ENCODE data around the gene ASB1. TPM values are rescaled to one million over a fixed set of nuclear protein-coding genes. Genes with fewer than 3 reads are reported as not detected.

Gene ASB1
- polyA plus RNA-seq, 4 donors: 29.1 to 33.7 (median 30.4) TPM

DNA sequence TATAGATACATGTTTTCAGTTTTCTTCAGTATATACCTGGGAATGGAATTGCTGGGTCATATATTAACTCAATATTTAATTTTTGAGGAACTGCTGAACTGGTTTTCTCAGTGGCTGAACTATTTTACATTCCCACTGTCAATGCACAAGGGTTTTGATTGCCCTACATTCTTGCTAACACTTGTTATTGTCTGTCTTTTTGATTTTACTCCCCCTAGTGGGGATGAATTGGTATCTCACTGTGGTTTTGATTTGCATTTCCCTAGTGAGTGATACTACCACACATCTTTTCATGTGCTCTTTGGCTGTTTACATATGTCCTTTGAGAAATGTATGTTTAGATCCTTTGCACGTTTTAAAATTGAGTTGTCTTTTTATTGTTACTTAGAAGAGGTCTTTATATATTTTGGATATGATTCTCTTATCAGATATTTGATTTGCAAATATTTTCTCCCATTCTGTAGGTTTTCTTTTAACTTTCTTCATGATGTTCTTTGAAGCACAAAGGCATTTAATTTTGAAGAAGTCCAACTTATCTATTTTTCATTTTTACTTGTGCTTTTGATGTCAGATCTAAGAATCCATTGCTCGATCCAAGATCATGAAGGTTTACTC lies 36.2 kb downstream of the ASB1 start:
- no peak for DNase-seq (ENCODE audit: low read depth in 4 of 4, low spot score in 2 of 4)

DNA sequence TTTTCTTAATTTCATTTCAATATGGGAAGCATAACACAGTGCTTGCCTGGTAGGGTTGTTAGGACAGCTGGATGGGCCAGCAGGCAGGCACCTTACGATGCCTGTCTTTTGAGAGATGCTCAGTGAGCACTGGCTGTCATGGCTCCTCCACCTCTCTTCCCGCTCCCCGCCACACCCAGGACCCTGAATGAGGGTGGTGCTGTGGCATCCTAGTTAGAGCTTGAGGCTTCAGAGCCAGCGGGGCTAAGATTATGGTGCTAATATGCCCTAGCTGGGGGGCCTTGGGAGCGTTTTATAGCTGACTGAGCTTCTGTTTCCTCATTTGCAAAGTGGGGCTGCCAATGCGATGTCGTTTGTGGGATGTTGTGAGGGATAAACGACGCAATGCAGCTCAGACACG lies 37.7 kb downstream of the ASB1 start:
- no peak for DNase-seq (ENCODE audit: low read depth in 4 of 4, low spot score in 2 of 4)

DNA sequence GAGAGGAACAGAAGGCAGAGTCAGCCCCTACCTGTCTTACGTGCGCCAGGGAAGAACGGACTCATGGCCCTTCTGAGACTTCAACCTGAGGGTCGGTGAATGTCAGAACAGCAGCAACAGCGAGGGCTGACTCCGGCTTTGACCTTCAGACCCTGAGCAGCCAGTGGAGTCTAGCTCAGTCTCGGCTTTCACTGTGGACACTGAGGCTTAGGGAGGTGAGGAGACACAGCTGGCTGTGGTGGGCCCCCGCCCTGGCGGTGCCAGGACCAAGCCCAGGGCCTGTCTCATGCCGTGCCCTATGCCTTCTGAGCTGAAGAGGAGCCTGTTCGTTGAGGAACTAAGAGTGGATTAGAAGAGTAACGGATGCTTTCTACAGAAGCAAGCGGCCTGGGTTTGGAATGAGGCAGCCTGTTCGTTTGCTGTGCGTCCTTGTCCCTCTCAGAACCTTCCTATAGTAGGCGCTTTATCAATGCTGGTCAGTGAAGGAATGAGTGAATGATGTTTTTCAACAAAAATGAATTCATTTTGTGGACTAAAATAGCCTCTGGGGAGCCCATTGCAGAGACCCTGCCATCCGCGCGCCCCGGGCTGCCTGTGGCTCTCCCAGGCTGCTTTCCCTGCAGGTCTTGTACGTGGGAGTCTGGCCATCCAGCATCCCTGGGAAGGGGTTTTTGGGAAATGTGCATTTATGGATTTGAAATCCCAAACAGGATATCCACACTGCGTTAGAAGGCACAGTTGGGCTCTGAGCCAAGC lies 38.9 kb downstream of the ASB1 start:
- DNase-seq (ENCODE audit: low read depth in 4 of 4, low spot score in 2 of 4): no peak

DNA sequence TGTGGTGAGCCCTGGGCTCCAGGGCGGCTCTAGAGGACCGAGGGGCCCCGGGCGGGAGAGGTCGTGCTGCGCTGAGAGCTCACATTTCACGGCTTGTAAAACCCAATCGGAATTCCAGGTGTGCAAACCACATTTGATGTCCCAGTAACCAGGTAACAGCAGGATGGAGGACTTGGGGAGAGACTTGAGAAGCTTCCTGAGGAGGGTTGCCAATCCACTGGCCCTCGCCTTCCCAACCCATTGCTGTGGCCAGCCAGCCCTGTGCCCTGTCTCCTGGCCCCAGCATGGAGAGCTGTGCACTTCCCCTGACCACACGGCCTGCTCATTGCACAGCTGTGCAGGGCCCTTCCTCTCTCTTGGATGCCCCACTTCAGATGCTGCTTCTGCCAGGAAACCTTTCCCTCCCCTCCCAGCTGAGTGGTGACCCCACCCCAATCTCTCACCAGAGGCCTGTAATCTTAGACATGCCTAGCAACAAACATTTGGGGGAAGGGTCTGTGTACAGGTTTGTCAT lies 39.6 kb downstream of the ASB1 start:
- DNase-seq (ENCODE audit: low read depth in 4 of 4, low spot score in 2 of 4): peak in 2 of 4 donors; percentile 16 to 41

DNA sequence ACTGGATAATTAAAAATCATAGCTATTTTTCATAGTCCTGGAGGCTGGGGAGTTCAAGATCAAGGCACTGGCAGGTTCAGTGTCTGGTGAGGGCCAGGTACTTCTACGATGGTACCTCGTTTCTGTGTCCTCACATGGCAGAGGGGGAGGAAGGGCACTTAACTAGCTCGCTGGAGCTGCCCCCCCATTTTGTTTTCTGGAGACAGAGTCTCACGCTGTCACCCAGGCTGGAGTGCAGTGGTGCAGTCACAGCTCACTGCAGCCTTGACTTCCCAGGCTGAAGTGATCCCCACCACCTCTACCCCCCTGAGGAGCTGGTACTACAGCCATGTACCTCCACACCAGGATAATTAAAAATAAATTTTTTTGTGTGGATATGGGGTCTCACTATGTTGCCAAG lies 40.3 kb downstream of the ASB1 start:
- DNase-seq (ENCODE audit: low read depth in 4 of 4, low spot score in 2 of 4): no peak

DNA sequence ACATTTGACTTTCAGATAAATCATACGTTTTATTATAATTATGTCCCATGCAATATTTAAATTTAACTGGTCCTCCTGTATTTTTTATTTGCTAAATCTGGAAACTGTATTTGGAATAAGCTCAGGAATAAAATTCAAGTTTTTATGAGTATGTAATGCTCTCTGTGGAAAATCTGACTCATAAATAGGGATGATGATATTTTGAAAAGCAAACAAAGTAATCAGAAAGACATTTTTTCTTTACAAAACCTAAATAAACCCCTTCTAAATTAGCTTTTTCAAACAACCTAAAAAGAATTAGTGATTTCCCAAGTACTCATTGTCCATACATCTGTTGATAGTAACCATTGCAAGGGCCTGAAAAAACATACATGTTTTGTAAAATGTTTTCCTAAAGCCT lies 41.1 kb downstream of the ASB1 start:
- no peak for DNase-seq (ENCODE audit: low read depth in 4 of 4, low spot score in 2 of 4)

DNA sequence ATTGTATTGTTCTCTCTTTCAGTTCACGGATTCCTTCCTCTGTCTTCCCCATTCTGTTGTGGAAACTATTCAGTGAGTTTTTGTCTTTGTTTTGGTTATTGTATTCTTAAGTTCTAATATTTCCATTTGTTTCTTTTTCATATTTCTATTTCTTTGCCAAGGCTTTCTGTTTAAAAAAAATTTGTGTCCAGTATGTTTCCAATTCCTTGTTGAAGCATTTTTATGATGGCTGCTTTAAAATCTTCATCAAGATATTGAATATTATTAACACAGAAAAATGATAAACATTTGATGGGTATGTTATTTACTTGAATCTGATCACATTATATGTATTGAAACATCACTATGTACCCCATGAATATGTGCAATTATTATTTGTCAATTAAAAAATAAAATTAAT lies 42.4 kb downstream of the ASB1 start:
- no peak for DNase-seq (ENCODE audit: low read depth in 4 of 4, low spot score in 2 of 4)

DNA sequence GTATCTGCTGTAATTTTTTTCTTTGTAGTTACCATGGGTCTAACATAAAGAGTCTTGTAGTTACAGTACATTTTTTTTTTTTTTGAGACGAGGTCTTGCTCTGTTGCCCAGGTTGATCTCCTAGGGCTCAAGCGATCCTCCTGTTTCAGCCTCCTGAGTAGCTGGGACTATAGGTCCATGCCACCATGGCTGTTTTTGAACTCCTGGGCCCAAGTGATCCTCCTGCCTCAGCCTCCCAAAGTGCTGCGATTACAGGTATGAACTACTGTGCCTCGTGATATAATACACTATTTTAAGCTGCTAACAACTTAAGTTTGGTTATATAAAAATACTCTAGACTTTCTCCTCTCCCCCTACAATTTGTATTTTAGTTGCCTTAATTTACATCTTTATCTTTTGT lies 46.3 kb downstream of the ASB1 start:
- no peak for DNase-seq (ENCODE audit: low read depth in 4 of 4, low spot score in 2 of 4)

DNA sequence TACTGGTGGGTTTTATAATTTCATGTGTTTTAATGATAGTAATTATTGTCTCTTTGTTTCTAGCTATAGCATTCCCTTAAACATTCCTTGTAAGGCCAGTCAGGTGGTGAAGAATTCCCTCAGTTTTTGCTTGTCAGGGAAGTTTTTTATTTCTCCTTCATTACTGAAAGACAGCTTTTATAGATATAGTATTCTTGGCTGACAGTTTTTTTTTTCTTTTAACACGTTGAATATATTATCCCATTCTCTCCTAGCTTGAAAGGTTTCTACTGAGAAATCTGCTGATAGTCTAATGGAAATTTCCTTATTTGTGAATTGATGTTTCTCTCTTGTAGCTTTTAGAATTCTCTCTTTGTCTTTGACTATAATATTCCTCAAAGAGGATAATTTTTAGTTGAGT lies 46.8 kb downstream of the ASB1 start:
- DNase-seq (ENCODE audit: low read depth in 4 of 4, low spot score in 2 of 4): no peak

DNA sequence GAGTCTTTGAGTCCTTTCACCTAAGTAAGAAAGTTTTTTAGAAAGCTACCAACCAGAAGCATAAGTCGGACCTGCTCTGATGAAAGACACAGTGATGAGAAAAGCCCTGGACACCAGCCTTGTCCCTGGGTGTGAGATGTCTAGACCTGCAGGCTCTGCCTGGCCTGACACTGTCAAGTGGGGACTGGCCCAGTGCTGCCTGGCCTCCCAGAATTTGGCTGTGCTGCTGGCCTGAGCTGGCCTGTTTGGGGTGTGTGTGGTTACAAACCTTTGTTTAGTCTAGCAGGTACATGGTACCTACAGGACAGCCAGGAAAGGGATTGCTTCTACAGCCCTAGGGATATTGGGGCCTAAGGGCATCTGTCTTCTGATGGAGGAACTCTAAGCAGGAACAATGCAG lies 48.3 kb downstream of the ASB1 start:
- DNase-seq (ENCODE audit: low read depth in 4 of 4, low spot score in 2 of 4): no peak

DNA sequence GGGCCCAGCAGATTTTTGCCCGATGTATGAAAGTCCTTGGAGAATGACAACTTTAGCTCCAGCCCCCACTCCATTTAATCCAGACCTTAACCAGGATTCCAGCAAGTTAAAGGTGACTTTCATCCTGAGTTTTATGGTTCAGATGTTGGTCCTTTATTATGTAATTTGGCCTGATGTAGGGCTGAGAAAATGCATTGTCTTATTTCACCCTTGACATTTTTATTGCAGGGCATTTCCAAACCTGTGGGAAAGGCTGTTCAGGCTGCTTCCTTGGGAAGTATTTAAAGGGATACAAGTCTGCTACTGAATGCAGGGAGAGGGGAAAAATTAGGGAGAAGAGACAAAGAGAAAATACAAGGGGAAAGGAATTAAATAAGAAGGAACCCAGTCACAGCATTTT lies 48.8 kb downstream of the ASB1 start:
- DNase-seq (ENCODE audit: low read depth in 4 of 4, low spot score in 2 of 4): peak in 2 of 4 donors; percentile 43 to 45

DNA sequence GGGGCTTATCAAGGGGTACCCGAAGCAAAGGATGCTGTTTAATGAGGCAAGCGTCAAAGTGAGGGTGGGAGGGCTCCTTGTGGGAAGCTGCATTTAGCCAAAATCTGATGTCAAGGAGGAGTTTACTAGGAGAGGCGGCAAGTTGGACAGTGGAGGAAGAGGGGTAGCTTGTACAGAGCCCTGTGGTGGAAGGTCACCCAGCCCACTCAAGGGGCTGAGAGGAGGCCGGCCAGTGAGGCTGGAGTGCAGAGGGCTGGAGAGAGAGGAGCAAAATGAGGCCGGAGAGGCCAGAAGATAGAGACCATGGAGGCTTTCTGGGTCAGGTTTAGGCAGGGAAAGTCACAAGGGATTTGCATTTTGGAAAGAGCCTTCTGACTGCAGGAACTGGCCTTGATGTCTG lies 49.5 kb downstream of the ASB1 start:
- DNase-seq (ENCODE audit: low read depth in 4 of 4, low spot score in 2 of 4): no peak

DNA sequence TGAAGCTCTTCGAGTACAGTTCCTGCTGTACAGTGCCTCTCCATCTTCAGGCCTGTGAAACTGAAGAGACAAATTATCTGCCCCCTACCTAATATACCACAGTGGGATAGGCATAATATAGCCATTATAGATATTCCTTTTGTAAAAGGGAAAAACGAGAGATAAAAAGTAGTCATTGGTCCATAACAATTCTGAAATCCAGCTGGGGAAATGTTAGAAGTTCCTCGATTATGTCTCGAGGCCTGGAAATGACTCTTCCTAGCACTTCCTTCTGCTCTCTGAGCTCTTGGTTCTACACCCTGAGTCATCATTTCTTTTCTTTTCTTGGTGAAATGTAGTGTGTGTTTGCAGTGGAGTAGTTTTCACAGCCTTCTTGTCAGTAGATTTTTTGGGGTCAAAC lies 51.5 kb downstream of the ASB1 start:
- DNase-seq (ENCODE audit: low read depth in 4 of 4, low spot score in 2 of 4): no peak

DNA sequence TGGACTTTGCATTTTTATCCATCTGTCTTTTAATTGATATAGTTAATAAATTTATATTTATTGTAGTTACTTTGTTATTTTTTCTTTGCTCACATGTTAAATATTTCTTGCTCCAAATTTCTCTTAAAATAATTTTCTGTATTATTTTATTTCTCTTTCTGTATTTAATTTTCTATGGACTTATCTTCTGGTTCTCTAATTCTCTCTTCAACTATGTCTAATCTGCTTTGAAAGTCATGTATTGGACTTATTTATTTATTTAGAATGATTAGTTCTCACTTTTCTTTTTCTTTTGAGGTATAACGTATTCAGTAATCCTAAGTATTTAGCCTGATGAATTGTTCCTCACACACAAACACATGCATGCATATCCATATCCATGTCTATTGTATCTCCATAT lies 53.1 kb downstream of the ASB1 start:
- DNase-seq (ENCODE audit: low read depth in 4 of 4, low spot score in 2 of 4): no peak

DNA sequence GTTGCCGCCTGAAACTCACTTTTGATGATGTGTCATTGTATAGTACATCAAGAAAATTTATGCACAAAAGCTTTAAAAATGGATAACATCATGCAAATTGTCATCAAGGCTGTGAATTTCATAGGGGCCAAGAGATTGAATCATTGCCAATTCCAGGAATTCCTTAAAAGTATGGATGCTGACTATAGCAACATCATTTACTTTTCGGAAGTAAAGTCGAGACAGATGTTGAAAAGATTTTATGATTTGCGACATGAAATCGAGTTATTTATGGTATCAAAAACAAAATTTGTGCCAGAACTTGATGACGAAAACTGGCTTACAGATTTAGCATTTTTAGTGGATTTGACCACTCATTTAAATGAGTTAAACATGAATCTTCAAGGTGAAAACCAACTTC lies 56.3 kb downstream of the ASB1 start:
- DNase-seq (ENCODE audit: low read depth in 4 of 4, low spot score in 2 of 4): no peak

DNA sequence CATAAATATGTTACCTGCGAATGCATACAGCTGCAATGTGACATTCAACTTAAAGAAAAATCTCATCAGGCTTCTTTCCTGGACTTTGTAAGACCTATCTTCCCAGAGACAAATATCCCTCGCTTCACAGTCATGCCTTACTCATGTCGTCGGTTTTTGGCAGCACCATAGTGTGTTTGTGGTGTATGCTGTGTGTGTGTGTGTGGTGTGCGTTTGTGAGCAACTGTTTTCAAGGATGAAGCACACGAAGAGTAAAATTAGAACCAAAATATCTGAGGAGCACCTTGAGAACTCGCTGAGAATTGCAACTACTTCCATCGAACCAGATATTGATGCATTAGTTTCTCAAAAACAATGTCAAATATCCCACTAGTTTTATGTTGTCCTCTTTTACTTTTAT lies 56.9 kb downstream of the ASB1 start:
- no peak for DNase-seq (ENCODE audit: low read depth in 4 of 4, low spot score in 2 of 4)

DNA sequence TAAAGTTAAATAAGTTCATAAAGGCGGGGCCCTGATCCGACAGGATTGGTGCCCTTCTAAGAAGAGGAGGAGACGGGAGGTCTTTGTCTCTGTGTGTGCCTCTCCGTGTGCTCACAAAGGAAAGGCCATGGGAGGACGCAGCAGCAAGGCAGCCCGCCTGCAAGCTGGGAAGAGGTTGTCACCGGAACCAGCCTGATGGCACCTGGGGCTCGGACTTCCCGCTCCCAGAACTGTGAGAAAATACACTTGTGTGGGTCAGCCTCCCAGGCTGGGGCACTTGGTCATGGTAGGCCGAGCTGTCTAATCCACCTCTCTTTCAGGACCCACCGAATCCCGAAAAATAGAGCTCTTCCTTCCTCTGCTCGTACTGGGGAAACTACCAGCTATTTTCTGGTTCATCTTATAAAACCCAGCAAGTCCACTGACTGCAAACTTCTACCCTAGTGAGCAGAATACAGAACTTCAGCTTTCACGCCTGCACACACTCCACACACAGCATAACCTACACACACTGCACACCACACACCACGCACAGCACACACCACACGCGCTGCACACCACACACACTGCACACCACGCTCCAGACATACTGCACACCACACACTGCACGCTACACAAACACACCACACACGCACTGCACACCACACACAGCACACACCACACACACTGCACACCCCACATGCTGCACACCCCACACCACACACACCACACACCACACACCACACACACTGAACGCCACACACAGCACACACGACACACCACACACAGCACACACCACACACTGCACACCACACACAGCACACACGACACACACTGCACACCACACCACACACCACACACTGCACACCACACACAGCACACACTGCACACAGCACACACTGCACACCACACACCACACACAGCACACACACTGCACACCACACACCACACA lies 58.1 kb downstream of the ASB1 start:
- DNase-seq (ENCODE audit: low read depth in 4 of 4, low spot score in 2 of 4): no peak

DNA sequence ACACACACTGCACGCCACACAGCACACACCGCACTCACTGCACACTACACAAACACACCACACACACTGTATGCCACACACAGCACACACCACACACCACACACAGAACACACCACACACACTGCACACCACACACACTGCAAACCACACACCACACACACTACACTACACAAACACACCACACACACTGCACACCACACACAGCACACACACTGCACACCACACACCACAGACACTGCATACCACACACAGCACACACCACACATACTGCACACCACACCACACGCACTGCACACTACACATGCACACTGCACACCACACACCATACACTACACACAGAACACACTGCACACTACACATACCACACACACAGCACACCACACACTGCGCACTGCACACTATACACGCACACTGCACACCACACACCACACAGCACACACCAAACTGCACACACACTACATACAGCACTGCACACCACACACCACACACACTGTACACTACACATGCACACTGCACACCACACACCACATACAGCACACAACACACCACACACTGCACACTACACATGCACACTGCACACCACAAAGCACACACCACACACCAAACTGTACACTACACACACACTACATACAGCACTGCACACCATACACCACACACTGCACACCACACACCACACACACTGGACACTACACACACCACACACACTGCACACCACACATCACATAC lies 59.6 kb downstream of the ASB1 start:
- no peak for DNase-seq (ENCODE audit: low read depth in 4 of 4, low spot score in 2 of 4)

DNA sequence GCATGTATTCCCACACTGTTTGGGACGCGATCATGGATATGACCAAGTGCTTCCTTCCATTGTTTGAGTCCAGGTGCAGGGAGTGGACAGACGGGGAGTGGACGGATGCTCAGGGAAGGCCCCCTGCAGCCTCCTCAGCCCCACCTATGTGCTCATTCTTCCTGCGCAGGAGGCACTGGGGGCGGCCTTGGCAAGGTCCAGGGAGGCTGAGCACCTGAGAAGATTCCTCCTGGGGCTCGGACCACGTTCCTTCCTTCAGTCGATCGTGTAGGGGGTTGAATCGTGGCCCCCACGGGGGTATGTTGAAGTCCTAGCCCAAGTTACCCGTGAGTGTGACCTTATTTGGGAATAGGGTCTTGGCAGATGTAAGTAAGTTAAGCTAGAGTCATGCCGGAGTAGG lies 60.4 kb downstream of the ASB1 start:
- DNase-seq (ENCODE audit: low read depth in 4 of 4, low spot score in 2 of 4): no peak

DNA sequence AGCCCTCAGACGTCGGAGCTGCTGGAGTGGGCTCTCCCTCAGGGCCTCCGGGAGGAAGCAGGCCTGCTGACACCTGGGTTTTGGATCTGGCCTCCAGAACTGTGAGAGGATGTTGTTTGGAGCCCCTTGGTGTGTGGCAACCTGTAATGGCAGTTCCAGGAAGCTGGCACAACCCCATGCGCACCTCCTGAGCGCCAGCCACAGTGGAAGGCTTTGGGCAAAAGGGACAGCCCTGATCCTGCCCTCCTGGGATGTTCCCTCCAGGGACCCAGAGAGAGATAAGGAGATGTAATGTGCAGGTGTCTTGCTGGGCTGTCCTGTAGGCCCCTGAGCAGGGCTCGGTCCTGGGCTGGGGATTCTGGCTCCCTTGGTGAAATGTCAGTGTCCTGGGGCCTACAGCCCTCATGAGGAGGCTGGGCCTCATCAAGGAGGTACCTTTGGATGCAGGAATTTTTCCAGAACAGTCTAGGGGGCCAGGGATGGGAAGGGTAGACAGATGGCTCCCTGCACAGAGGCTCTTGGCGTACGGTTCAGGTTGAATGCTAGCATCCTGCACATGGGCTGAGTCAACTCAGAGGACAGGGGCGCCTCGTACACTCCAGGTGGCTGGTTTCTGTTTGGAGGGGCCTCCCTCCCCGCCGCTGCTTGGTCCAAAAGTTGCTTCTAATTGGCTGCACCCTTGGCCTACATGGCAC lies 61.1 kb downstream of the ASB1 start:
- no peak for DNase-seq (ENCODE audit: low read depth in 4 of 4, low spot score in 2 of 4)

Measured in left renal cortex interstitium (tissue), 4 donors.